Subcutaneous adipose tissue (tissue), 4 donors: ENCODE results near the gene FMO5. TPM values are rescaled to one million over a fixed set of nuclear protein-coding genes. Genes with fewer than 3 reads are reported as not detected.

Experiments used
- CTCF ChIP-seq: fragments of 450-650 bp; IDR thresholded peaks from one replicate; pipeline ENCODE4 v1.5.1; 2016; ENCODE audit warnings: low read depth, mild to moderate bottlenecking, control low read depth, antibody characterized with exemption, moderate library complexity
- total RNA-seq, 4 donors: library from RNA; depleted of rRNA; stranded (reverse); fragments of >200 nt; gene quantifications; one replicate each; pipeline ENCODE4 v1.1.0, GENCODE V29; 2016

Gene FMO5
- total RNA-seq, 4 donors from 2014 or later, result 4.1 to 10.7 (median 6.4) TPM

GRCh38 chr1:147236959-147237791, 12.0 kb upstream of the FMO5 start:
- TF ChIP-seq CTCF, result no peak

GRCh38 chr1:147236448-147236847, 11.3 kb upstream of the FMO5 start:
- TF ChIP-seq CTCF, result no peak

GRCh38 chr1:147235822-147236221, 10.7 kb upstream of the FMO5 start:
- no peak for TF ChIP-seq CTCF

- no peak for TF ChIP-seq CTCF
Measured at GRCh38 chr1:147223740-147224615, 1.2 kb downstream of the FMO5 start.

- TF ChIP-seq CTCF, result no peak
Measured at GRCh38 chr1:147218606-147219005, 6.5 kb downstream of the FMO5 start.

GRCh38 chr1:147217141-147217540, 8.0 kb downstream of the FMO5 start:
- TF ChIP-seq CTCF, result no peak

- TF ChIP-seq CTCF, result no peak
Measured at GRCh38 chr1:147216124-147216523, 9.0 kb downstream of the FMO5 start.
